ENCODE results near the gene PDXDC1.
"Not testable (repeated sequence)": the region's sequence is repeated elsewhere in the genome, so short reads cannot be mapped to it uniquely, and the experiment has no call there.

Gene PDXDC1

GRCh38 chr16:15073101-15073500, 98.3 kb downstream of the PDXDC1 start:
- TF ChIP-seq GATA1 (IDR thresholded peaks at IDR 0.05; ENCODE audit: low read depth, low read length) = no peak
- TF ChIP-seq POLR2A (IDR thresholded peaks at IDR 0.05; ENCODE audit: low read length) = no peak
- DNase-seq = no peak

- not testable (repeated sequence) for DNase-seq
Observed at GRCh38 chr16:15076161-15076560, 101.3 kb downstream of the PDXDC1 start.

DNA sequence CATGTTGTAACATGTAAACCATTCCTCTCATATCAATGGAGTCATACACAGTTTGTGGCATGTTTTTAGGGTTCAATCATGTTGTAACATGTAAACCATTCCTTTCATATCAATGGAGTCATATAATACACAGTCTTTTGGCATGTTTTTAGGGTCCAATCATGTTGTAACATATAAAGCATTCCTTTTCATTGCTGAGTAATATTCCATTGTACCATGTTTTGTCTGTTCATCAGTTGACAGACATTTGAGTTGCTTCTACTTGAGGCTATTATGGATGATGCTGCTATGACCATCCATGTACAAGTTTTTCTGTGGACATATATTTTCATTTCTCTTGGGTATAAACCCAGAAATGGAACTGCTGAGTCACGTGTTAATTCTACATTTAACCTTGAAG, 106.1 kb downstream of the PDXDC1 start:
- DNase-seq = not testable (repeated sequence)

- not testable (repeated sequence) for DNase-seq
Observed at GRCh38 chr16:15082788-15083187, 108.0 kb downstream of the PDXDC1 start.

DNA sequence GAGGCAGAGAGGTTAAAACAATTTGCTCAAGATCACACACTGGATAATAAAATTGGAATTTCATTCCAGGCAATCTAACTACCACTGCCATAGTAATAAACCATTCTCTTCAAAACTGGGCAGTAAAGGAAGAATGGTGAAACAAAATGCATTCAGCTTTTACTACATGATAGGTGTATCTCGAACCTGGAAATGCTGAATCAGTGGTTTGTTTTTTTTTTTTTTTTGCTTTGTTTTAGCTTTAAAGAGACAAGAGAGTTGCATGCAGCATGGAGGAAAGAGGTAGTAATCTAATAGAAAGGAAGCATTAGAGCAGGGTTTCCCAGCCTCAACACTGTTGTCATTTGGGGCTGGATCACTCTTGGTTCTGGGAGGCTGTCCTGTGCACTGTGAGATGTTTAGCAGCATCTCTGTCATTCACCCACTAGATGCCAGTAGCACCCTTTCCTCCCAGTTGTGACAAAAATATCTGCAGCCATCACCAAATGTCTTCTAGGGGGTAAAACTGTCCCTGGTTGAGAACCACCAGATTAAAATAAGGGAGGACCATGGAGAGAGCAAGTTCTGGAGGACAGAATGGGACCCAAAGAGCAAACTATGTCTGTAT, 115.9 kb downstream of the PDXDC1 start:
- not testable (repeated sequence) for DNase-seq

DNA sequence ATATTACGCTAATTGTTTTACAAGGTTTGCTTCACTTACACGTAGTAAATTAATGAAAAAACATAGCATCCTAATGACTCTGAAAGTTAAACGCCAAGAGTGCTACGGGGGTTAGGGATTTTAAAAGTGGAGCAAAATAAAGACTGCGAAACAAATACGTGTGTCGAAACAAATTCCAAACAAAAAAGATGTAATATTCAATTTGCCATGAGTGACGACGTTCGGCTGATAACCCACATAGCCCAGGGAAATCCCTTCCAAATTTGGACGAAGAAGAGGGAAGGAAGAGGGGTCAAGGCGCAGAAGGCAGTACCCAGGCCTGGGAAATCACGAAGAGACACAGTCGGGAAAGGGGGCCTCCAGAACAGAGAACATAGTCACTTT, 118.7 kb downstream of the PDXDC1 start:
- DNase-seq = peak in 1 of 2 experiments; percentile 63

DNA sequence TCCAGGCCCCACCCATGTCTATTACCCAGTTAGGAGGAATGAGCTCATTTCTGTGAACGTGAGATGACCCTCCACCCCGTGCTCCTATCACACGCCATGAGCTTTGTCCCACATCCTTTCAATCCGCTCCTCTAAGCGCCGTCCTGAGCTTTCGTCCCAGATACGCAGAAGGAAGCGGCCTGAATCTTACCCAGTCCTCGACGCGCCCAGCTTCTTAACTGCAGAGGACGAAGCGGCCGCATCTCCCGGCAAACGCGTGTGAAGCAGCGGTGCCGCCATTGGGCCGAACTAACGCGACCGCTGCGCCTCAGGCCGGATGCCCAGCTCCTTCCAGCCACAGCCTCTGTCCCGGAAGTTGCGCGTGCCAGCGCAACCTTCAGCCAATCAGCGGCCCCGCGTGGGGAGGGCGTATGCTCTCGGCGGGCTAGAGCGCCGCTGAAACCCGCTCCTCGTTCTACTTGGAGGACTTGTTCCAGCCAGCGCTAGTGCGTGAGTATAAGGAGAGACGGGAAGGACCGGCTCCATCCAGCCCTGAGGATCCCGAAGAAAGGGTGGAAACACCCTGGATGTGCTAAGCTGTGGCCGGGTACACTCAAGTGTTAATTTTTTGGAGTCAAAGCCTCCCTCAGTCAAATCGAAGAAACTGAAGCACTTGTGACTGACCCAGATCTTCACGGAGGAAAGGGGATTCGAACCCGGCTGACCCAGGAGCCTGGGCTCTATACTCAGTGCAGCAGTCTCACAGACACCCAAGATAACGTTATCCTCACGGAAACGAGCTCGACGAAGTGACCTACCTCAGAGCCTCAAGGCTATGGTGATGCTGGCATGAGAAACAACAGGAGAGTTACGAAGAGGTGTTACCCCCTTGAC, 119.4 kb downstream of the PDXDC1 start, which contains the start of gene RRN3:
Gene RRN3 (minus strand): TSS at position 318 of the 873 bp plus-strand sequence. CDS start 39 bp downstream, at position 279.
- peak; percentile 93 to 95 for DNase-seq
- TF ChIP-seq POLR2A (IDR thresholded peaks at IDR 0.05; ENCODE audit: low read length) = peak; percentile 85

DNA sequence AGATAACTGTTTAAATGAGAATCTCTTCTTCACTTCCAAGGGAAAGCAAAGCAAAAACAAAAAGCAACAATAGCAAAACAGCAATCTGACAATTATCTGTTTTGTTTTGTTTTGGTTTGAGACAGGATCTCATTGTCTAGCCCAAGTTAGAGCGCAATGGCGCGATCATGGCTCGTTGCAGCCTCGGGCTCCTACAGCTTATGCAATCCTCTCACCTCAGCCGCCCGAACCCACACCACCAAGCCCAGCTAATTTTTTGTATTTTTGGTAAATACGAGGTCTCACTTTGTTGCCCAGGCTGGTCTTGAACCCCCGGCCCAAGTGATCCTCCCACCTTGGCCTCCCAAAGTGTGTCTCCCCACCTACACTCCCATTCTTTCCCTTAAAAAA, 121.8 kb downstream of the PDXDC1 start:
- not testable (repeated sequence) for DNase-seq

DNA sequence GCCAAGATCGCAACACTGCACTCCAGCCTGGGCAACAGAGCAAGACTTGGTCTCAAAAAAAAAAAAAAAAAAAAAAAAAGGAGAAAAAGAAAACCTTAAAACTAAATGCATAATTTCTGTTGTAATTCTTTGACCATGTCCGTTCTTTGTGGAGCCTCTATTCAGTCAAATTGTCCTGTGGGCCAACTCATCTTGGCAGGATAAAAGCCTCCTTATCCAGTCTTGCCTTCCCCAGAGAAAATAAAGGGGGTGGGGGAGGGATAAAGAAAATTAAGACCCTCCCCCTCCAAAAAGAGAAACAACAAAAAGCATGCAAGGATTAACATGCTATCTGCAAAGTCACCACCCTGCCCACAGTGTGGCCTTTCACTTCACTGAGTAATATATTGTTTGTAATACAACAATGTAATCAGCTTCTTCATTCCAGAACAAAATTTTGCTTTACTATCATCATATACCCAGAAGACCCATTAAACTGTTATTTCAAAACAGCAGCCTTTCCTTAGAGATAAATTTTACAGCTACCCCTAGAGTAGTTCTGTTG, 124.6 kb downstream of the PDXDC1 start:
- DNase-seq = not testable (repeated sequence)

- DNase-seq = not testable (repeated sequence)
Observed at GRCh38 chr16:15100372-15100987, 125.7 kb downstream of the PDXDC1 start.

- DNase-seq = not testable (repeated sequence)
Observed at GRCh38 chr16:15127641-15128425, 153.0 kb downstream of the PDXDC1 start.

- DNase-seq = not testable (repeated sequence)
Observed at GRCh38 chr16:15130256-15130932, 155.6 kb downstream of the PDXDC1 start.

DNA sequence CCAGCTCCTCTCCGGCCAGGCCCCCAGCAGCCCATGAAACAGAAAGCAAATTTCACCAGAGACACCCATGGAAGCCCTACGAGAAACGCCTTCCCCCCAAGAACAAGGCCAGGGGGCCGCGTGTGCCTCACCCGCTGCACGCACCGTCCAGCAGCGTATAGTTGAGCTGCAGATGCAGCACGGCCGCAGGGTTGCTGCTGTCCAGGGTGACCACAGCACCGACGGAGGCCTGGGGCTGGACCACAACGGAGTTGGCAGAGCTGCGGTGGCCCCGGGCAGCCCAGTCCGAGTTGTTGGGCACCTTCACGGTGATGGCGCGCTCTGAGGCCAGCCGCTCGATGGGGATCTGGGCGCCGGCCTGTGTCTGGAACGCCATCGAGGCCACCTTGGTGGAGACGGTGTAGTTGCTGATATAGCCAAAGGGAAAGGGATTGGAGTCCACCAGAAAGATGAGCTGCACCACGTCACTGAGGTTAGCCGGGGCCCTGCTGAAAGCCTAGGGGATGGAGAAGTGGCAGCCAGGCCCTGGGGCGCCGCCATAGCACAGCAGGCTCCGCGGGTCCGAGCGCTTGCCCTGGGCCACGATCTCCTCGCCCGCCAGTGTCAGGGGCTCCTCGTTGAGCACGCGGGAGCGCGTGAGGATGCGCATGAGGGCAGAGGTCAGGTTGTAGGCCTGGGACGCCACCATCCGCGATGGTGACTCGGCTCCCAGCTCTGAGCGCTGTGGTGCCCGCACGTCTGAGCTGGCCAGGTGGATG, 156.3 kb downstream of the PDXDC1 start:
- not testable (repeated sequence) for DNase-seq

GRCh38 chr16:15132719-15133428, 158.0 kb downstream of the PDXDC1 start:
- not testable (repeated sequence) for DNase-seq

- DNase-seq = not testable (repeated sequence)
Observed at GRCh38 chr16:15133554-15133953, 158.7 kb downstream of the PDXDC1 start.

DNA sequence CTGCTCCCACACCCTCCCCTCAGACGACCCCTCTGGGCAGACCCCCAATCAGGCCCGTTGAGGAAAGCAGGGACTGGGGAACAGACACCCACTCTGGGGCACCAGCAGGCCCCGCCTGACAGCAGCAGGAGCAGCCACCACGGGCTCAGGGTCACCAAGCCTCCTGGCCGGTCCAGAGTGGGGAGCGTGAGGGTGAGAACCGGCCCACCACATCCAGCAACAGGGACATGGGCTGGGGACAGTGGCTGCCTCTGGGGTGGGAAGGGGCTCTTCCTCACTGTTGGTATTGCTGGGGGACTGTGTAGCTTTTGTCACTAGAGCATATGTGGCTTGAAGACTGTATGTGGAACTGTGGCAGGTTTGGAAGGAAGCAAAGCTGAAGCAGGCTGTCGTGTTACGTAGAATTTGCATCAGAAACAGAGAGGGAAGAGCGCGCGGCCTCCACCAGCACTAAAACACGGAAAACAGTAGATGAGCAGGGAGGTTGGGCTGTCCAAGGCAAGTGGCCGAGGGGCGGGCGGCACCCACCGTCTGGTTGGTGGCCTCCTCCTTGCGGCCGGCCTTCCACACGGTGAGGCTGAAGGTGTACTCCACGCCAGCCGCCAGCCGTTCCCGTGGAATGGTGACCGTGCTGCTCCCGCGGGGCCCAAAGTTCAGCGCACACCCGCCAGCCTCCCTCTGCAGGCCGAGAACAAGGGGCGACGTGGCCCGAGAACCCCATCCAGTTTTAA, 160.1 kb downstream of the PDXDC1 start:
- not testable (repeated sequence) for DNase-seq

- not testable (repeated sequence) for DNase-seq
Observed at GRCh38 chr16:15135483-15136360, 160.9 kb downstream of the PDXDC1 start.

GRCh38 chr16:15137514-15137913, 162.7 kb downstream of the PDXDC1 start:
- not testable (repeated sequence) for DNase-seq

Measured in erythroblast (primary cell).